ENCODE measurements around the gene RAB1B. TPM values are rescaled to one million over a fixed set of nuclear protein-coding genes. Genes with fewer than 3 reads are reported as not detected.
"Not testable (repeated sequence)": the region's sequence is repeated elsewhere in the genome, so short reads cannot be mapped to it uniquely, and the experiment has no call there.

The RAB1B gene
- total RNA-seq, 1 donor from 2014 or later, result 58.0 TPM

DNA sequence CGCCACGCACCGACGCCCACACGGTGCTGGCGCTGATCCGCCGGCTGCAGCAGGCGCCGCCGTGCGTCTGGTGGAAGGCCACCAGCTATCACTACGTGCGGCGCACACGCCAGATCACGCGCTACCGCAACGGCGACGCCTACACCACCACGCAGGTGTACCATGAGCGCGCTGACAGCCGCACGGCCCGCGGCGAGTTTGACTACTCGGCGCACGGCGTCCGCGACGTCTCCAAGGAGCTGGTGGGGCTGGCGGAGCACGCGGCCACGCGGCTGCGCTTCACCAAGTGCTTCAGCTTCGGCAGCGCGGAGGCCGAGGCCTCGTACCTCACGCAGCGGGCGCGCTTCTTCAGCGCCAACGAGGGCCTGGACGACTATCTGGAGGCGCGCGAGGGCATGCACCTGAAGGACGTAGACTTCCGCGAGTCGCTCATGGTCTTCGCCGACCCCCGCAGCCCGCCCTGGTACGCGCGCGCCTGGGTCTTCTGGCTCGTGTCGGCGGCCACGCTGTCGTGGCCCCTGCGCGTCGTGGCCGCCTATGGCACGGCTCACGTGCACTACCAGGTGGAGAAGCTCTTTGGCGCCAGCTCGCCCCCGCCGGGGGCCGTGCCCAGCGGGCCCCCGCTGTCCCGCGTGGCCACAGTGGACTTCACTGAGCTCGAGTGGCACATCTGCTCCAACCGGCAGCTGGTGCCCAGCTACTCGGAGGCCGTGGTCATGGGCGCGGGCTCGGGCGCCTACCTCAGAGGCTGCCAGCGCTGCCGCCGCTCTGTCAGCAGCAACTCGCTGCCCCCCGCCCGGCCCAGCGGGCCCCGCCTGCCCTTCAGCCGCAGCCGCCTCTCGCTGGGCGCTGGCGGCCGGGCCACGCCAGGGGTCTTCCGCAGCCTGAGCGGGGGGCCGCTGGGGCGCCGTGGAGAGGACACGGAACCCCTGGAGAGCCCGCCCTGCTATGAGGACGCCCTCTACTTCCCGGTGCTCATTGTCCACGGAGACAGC is 26.5 kb downstream of the RAB1B start:
- ATAC-seq (no peak), DNase-seq (ENCODE audit: low spot score) (no peak)

DNA sequence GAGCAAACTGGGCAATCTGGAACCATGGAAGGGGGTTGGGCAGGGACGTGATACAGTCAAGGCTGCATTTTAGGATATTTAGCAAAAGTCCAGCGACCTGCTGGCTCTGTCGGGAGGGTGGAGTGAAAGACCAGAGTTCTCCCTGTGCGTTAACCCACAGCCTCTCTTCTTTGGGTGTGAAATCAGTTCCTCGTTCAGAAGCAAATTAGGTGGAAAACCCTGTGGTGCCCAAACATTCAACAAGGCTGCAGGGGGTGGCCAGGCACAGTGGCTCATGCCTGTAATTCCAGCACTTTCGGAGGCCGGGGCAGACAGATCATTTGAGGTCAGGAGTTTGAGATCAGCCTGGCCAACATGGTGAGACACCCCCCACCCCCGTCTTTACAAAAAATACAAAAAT is 29.2 kb downstream of the RAB1B start:
- ATAC-seq, result no peak

DNA sequence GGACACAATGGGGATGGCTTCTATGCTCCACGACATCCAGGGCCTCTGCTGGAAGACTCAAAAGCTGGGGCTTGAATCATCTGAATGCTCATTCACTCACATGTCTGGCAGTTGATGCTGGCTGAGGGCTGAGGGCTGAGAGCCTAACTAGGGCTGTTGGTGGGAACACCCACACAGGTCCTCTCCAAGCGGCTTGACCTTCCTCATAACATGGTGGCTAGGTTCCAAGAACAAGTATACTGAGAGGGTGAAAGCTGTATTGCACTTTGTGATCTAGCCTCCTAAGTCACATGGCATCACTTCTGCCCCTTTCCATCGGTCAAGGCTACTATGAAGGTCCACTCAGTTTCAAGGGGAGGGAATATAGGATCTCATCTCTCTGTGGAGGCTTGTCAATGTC is 30.7 kb downstream of the RAB1B start:
- peak; percentile 19 for ATAC-seq
- no peak for DNase-seq (ENCODE audit: low spot score)

More for the DNA sequence above, 29.2 kb downstream of the RAB1B start:
- DNase-seq (ENCODE audit: low spot score), result no peak

DNA sequence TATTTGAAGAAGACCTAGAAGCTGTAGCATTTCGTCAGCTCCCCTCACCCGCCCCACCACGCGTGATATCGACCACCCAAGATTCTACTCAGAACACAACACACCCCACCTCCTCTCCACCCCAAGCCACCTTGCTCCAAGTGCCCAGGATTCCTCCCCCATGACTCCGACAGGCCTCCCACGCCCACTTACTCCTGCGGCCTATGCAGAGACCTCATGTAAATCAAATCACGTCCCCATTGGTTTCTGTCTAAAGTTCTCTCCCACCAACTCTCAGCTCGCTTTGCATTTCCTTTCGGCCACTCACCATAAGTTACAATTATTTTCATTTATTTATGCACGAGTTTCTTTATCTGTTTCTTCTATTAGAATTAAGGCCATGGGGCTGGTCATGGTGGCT is 34.2 kb downstream of the RAB1B start:
- no peak for ATAC-seq

DNA sequence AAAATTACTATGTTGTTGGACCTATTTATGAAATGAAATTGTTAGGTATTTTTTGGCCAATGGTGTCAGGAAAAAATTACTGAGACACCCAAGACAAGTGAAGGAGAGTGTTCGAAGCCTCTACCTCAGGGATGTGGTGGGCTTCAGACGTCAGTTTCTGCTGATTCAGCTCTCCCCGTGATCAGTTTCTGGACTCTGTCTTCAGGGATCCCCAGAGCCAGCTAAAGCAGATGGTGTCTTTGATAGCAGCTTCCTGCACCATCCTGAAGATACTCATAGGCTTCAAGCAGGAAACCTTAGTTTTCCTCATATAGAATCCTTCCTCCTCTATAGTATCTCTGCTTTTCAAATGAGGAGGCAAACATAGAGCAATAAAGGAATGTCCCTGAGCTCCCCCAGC is 41.0 kb downstream of the RAB1B start:
- no peak for DNase-seq (ENCODE audit: low spot score)
- no peak for ATAC-seq

More for the DNA sequence above, 34.2 kb downstream of the RAB1B start:
- no peak for DNase-seq (ENCODE audit: low spot score)

DNA sequence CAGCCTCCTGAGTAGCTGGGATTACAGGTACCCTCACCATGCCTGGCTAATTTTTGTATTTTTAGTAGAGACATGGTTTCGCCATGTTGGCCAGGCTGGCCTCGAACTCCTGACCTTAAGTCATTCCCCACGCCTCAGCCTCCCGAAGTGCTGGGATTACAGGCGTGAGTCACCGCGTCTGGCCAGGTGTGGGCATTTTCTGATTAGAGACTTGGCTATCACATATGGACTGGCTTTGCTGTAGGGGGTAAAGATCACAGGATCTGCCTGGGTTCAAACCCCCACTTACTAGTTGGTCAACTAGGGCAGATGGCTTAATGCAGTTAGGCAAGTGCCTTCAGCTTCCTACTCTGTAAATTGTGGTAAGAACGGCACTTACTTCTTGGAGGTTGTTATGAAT is 41.9 kb downstream of the RAB1B start:
- no peak for ATAC-seq
- DNase-seq (ENCODE audit: low spot score), result no peak

DNA sequence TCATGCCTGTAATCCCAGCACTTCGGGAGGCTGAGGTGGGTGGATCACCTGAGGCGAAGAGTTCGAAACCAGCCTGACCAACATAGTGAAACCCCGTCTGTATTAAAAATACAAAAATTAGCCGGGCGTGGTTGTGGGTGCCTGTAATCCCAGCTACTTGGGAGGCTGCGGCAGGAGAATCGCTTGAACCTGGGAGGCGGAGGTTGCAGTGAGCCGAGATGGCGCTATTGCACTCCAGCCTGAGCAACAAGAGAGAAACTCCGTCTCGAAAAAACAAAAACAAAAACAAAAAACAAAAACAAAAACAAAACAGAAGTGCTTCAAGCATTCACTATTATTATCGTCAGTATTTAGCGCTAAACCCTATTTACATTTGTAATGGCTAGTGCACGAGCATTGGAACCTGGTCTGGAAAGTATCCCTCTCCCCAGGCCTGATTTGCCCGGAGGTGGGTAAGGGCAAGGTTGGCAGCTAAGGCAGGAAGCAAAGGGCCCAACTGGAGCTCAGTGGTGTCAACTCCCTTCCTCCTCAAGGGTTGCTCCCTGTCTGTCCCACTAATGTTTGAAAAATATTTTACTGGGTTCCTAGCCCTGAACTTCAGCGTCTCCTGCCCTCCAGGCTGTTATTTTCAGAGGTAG is 42.5 kb downstream of the RAB1B start:
- not testable (repeated sequence) for ATAC-seq; DNase-seq (ENCODE audit: low spot score)

DNA sequence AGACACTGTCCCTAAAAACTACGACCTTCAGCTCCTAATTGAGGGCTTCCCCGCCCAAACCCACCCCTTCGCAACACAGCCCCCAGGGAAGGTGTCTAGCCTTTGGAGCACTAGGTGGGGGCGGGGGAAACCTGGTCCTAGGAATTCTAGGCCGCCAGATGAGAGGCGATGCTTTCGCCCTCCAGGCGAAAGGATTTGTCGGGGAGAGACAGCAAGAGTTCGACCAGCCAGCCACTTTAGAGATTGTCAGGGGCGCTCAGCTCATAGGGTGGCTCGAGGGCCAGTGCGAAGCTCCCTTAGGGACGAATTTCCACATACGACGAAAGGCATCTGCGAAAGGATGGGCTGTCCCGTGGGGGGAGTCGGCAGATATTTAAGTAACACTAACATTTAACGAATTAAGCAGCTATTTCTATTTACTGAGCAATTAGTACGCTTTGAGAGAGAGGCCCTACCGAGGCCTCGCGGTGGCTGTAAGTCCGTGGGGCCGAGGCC is 43.1 kb downstream of the RAB1B start:
- DNase-seq (ENCODE audit: low spot score), result no peak
- ATAC-seq, result no peak

DNA sequence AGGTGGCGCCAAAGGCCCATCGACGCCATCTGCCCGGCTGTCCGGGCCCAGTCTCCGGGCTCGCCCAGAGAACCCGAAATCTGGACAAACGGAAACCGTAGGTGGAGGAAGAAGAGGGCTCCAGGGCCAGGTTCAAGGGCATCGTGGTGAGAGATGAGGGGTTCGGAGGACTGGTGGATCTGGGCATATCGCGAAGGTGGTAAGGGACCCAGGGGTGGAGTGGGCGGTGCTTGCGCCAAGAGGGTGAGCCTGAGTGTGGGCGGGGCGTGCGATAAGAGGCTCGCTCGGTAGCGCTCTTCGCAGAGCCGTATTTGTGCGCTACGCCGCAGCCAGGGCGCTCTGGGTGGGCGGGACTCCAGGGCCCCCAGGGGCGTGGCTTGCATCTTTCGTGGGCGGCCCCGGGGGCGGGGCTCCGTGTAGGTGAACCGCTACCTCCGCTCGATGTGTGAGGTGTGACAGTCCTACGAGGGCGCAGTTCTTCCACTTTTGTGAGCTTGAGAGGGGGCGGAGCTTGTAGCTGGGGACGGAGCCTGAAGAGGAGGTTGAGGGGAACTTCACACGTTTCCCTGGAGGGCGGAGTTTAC is 43.6 kb downstream of the RAB1B start:
- peak; percentile 84 for ATAC-seq

DNA sequence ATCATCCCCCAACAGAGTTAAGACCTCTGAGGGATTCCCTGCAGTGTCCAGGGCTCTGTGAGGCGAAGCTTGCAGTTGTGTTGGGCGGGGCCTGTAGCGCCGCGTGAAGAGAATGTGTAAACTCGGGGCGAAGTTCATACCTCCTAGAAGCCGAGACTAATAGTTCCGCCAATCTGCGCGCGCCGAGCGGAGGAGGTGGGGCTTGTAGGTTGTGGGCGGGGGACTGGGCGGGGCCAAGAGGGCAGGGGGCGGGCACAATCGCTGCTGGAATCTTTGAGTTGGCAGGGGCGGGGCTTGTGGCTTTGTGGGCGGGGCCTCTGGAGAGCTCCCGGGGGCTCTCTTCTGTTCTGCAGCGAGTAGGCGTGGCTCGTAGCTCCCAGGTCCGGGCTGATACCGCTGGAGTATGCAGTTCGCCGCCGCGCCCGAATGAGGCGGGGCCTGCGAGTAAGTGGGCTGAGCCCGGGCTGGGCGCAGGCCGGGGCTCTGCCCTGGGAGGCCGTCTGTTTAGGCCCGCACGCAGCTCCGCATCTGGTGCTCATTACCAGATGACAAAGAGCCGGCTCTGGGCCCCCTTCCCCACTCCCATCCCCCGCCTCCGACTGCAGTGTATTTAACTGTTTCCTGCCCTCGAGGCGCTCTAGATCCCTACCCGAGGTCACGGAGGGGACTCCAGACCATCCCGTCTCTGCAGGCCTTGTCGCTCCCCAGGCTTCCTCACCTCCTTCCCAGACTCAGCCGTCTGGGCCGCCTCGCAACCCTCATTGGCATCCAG is 44.3 kb downstream of the RAB1B start:
- DNase-seq (ENCODE audit: low spot score), result peak; percentile 98
- peak; percentile 82 for ATAC-seq

More for the DNA sequence above, 43.6 kb downstream of the RAB1B start:
- peak; percentile 96 for DNase-seq (ENCODE audit: low spot score)

DNA sequence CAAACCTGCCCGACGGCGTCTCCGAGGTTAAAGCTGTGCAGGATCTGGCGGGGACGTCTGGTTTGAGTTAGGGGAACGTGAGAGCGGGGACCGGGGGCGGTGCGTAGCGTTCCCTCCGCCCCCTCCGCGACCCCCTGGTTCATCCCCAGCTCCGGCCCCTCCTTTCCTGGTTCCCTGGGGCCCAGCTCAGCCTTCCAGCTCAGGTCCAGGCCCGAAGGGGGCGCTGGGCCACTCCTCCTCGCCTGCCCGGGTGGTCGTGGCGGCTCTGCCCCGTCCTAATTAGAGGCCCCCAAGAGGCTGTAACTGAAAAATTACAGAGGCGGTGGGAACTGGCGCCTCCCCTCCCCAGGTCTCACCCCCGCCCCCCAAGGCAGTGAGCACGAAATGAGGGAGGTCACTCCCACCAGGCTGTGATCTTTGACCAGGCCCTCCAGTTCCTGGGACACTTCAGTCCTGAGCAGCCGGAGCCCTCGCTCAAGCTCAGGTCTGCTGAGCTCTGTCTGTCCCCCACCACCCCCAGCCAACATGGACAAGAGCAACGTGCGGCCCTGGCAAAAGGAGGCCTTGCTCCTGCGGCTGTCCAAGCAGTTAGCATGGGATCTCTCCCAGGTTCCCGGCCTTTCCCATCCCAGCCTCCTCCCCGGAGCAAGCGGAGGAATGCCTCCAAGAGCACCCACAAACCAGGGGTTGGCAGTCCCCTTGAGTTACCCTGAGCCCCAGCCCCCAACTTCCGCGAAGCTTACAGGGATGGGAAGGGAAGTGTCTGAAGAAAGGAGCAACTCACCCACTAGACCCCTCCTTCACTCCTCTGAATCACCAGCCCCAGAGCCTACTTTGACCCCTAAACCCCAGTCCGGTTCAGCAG is 45.1 kb downstream of the RAB1B start:
- DNase-seq (ENCODE audit: low spot score) (no peak), ATAC-seq (no peak)

DNA sequence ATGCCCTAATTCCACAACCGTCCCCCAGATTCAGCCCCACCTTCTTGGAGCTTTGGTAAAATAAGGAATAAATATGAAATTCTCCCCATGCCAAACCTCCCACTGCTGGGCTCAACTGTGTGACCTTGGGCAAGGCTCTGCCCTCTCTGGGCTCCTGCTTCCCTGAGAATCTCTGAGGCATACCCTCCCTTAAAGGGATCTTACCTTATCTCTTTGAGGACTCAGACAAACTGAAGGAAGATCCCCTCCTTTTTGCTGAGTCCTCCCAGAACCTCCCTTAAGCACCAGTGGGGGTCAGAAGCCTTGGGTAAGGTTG is 45.7 kb downstream of the RAB1B start:
- DNase-seq (ENCODE audit: low spot score) (no peak), ATAC-seq (no peak)

DNA sequence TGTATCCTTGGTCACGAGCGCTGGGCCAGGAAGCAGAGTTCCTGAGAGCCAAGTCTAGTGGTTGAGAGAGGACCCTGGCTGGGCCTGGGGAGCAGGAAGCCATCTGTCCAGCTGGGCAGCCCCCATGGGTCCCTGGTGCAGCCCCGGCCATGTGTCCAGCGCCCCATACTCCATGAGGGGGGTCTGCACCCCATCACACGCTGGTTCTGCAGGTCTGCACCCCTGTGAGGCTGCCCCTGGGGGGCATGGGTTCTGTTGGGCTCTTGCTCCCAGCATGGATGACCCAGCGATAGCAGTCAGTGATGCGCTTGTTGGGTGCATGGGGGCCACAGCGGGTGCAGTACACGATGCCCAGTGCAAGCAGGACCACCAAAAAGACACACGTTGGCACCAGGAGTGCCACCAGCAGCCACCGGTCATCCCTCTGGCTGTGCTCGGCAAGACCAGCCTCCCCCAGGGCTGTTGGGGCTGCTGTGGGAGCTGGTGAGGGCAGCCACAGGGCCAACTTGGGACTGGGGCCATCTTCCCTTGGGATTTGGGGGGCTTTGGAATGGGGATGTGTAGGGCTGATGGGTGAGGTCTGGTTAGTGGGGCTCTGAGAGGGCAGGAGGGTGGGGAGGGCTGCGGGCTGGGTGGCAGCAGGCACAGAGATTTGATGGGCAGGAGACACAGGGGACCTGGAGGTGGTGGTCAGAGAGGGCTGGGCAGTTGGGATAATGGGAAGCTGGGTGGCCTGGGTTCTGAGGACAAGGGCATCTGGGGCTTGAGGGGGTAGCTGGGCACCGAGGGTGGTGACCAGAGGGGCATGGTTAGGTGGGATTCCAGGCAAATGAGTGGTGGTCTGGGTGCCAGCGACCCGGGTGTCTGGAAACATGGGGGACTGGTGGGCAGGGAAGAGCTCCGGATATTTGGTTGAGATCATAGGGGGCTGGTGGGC is 46.4 kb downstream of the RAB1B start:
- DNase-seq (ENCODE audit: low spot score) (no peak), ATAC-seq (no peak)

DNA sequence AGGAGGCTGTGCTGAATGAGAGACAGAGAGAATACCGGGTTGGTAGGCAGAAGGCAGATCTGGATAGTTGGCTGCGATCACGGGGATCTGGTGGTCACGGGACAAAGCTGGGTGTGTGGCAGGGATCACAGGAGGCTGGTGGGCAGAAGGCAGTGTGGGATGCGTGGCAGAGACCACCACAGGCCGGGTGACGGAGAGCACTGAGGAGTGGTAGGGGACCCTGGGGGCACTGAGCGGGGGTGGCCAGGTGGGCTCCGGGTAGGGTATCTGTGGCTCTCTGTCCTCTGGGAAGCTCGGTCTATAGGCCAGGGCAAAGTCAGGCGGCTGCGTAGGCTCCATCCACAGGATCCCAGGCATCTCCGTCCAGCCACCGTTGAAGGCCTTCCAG is 47.1 kb downstream of the RAB1B start:
- DNase-seq (ENCODE audit: low spot score), result no peak
- ATAC-seq, result no peak

DNA sequence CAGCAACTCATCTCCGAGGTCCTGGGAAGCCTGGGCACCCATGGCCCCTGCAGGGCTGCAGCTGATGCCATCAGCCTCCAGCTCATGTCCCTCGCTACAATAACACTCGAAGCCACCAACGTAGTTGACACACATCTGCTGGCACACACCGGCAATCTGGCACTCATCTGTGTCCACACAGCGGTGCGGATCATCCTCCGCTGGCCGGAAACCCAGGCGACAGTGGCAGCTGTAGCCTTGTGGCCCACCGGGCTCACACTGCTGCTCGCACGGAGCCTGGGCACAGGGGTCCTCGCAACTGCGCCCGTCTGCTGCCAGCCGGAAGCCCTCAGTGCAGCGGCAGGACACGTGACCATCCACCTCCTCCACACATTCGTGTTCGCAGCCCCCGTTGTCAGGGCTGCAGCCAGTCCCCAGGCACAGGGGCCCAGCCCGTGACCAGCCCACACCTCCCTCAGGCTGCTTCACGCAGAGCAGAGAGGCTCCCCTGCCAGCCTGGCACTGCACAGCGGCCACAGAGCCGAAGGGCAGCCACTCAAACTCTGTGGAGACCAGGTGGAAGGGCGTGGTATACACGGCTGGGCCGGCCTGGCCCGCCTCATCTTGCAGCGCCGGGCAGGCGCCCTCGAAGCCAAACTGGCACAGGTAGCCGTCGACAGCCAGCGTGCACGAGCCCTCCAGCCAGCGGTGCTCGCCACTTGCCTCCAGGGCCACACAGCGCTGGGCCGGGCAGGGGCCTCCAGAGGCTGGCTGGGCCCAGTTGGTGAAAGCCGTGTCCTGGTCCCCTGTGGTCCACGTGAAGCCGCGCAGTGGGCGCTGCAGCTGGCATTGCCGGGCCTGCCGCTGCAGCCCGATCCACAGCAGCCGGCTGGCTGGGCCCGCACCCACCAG is 47.7 kb downstream of the RAB1B start:
- ATAC-seq (no peak), DNase-seq (ENCODE audit: low spot score) (no peak)

DNA sequence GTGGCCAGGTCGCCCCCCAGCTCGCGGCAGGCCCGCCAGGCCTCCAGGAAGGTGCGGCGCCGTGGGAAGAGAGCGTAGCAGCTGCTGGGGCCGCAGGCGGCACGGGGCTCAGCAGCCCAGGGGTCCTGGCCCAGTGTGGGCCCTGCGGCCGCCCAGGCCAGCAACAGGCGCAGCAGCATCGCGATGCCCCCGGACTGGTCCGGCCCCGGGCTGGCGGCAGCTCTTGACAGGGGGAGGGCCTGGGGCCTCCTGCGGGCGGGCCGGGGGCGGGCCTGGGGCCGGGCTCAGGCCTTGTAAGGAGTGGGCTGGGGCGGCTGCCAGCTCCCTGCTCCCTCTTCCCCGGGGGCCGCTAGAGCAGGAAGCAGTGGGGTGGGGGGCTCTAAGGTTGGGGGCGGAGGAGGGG is 48.4 kb downstream of the RAB1B start, which contains the start of gene CD248:
Gene CD248, minus strand, starts transcription at position 196 of the 403 bp plus-strand sequence. Its CDS starts 17 bp downstream, at position 179.
- ATAC-seq (no peak), DNase-seq (ENCODE audit: low spot score) (no peak)

DNA sequence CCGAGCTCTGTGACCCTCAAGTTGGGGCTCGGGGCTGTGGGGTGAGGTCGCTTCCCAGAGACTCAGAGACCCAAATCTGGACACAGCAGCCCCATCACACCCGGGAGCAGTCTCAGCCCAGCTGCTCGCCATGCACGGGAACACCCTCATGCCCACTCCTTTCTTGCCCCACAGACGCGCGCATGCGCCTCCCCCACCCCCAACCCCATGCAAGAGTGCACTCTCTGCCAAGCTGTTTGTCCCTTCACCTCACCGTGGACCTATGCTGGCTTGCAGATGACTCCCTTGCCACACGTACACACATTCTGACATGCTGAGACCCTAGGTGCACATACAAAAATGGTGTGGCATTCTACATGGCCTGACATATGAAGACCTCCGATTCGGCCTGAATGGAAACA is 48.9 kb downstream of the RAB1B start:
- DNase-seq (ENCODE audit: low spot score) (no peak), ATAC-seq (no peak)

All from left lobe of liver (tissue), 2 donors.